T47D (cell line): ENCODE results near the gene TFAP2E.
"Not testable (repeated sequence)": the region's sequence is repeated elsewhere in the genome, so short reads cannot be mapped to it uniquely, and the experiment has no call there.

Experiments
- DNase-seq, 2 experiments: peaks; one replicate each; pipeline versions ENCODE4 v3.0.0 to v3.0.0-alpha.2; 2011 to 2012; ENCODE audit warnings: low read depth in 1 of 2, low spot score in 1 of 2
- JUND ChIP-seq: IDR thresholded peaks from 2 replicates; pipeline ENCODE4 v1.6.1; 2012; ENCODE audit warnings: low read depth
- in situ Hi-C: cut with HindIII; loops from 2 replicates; pipeline ENCODE4 v1.10.0; 2016; ENCODE audit warnings: low sequenced_read_pairs, low pct_unique_long_range_greater_than_20kb

The TFAP2E gene

GRCh38 chr1:35570589-35571137 lies 2.5 kb upstream of the TFAP2E start:
- in situ Hi-C loops: no loop called here
- no peak for TF ChIP-seq JUND
- DNase-seq: no peak

DNA sequence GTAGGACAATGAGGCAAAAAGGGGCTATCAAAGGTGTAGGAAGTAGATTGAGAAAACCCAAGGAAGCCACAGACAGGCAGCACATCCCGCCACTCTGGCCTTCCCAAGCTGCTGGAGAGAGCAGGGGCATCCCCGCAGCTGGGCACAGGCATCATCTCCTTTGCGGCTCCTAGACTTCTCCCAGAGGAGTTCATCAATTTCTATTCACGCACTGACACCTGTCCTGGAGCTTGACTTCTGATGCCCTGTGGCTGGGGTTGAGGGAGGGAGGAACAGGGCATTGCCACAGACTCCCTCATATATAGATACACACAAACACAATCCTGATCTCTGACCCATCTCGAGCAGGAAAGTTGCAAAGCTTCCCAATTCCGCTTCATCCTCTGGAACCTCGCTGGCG lies 1.9 kb upstream of the TFAP2E start:
- no peak for TF ChIP-seq JUND
- in situ Hi-C loops: no loop called here
- no peak for DNase-seq

DNA sequence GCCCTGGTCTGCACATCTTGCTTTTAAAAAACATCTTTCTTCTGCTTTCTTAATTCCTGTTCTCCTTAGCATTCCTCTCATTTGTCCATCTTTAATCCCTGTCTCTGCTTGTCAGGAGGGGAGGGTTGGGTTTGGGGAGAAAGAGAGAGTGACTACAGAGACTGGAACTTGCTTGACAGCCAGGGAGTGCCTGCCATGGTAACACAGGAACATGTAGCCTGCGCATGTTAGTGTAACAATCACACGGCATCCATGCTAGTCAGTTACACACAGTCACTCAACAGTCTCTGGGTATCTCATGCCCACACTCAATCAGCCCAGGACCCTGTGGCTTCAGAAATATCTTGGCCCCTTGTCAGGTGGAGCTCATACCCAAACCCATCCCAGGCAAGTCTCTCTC lies 818 bp upstream of the TFAP2E start:
- in situ Hi-C loops: no loop called here
- no peak for DNase-seq
- TF ChIP-seq JUND: no peak

GRCh38 chr1:35574125-35574654 lies 1.1 kb downstream of the TFAP2E start:
- no peak for DNase-seq
- TF ChIP-seq JUND: no peak
- in situ Hi-C loops: no loop called here

DNA sequence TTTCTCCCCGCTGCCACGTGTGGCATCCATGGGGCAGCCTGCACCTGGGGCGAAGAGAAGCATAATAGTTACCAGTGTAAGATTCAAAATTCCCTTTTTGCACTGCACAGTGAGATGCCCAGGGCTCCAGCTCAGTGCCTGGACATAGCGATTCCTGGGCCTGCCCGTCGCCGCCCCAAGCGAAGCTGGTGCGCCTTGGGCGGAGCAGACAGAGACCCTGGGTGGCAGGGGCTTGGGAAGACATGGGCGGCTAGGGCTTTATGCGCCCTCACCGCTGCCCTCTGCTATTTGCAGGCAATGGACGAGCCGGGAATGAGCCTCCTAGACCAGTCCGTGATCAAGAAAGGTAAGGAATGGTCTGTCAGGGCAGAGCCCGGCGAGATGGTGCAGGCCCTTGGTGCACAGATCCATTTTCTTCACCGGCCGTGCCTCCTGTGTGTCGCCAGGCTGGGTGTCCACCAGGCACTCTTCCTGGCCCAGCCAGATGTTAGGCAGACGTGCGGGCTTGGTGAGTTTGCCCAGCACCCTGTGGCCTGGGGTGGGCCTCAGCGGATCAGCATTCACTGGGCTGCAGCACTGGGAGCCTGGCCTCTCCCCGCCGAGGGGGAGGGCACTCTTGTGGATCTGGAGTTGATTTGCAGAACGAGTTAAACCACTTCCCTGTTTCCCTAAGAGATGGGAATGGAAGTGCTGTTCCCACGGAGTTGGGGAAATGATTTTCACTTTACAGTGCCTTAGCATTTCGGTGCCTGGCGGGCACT lies 1.7 kb downstream of the TFAP2E start:
- DNase-seq: peak; percentile 70 to 73
- in situ Hi-C loops: no loop called here
- no peak for TF ChIP-seq JUND

DNA sequence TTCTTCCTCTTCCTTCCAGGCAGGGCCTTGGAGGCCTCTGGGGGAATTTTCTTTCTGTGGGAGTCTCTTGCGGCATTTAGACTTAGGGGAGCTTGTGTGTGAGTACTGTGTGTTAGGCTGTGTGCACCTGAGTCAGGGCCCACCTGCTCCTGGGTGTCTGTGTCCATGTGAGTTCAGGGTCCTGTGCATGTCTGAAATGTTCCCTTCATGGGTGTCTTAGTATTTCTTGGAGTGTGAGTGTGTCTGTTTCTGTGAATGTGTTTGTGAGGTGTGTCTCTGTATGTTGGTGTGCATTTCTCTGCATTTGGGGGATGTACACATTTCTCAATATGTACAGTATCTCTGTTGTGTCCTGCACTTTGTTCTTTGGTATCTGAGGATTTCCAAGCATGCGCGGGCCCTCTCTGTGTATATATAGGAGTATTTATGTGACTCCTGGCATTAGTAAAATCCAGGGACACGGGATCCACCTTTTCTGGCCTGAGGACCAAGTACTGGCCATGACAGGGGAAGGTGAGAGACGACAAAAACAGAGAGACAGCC lies 2.4 kb downstream of the TFAP2E start:
- no peak for DNase-seq
- TF ChIP-seq JUND: no peak
- in situ Hi-C loops: no loop called here

GRCh38 chr1:35576061-35576765 lies 3.1 kb downstream of the TFAP2E start:
- in situ Hi-C loops: no loop called here
- TF ChIP-seq JUND: no peak
- DNase-seq: no peak

GRCh38 chr1:35576766-35577070 lies 3.6 kb downstream of the TFAP2E start:
- DNase-seq, in situ Hi-C loops: not testable (repeated sequence)

GRCh38 chr1:35577071-35577998 lies 4.2 kb downstream of the TFAP2E start:
- no peak for TF ChIP-seq JUND
- no peak for DNase-seq
- in situ Hi-C loops: no loop called here

- no peak for DNase-seq
- in situ Hi-C loops: no loop called here
- TF ChIP-seq JUND: no peak
Observed at GRCh38 chr1:35580949-35581388, 7.9 kb downstream of the TFAP2E start.

- DNase-seq, in situ Hi-C loops: not testable (repeated sequence)
Observed at GRCh38 chr1:35581621-35582020, 8.5 kb downstream of the TFAP2E start.

- DNase-seq: no peak
- TF ChIP-seq JUND: no peak
- in situ Hi-C loops: no loop called here
Observed at GRCh38 chr1:35585281-35585680, 12.2 kb downstream of the TFAP2E start.

DNA sequence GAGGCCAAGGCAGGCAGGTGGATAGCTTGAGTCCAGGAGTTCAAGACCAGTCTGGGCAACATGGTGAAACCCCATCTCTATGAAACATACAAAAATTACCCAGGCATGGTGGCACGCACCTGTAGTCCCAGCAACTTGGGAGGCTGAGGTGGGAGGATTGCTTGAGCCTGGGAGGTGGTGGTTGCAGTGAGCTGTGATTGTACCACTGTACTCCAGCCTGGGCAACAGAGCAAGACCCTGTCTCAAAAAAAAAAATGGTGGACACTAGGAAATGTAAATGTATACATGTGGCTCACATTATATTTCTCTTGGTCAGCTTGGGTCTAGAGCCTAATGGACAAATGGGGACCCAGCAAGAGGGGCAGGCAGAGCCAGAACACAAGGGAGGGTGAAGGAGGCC lies 12.7 kb downstream of the TFAP2E start:
- DNase-seq, in situ Hi-C loops: not testable (repeated sequence)
